HEK293T (cell line): ENCODE results near the gene IQCF5.
"Not testable (repeated sequence)": the region's sequence is repeated elsewhere in the genome, so short reads cannot be mapped to it uniquely, and the experiment has no call there.

Experiments
- CTCF ChIA-PET: fragments of 350-600 bp; formaldehyde crosslinking; extraction: SDS; loops from one replicate; lab custom pipeline; 2021; ENCODE audit warnings: antibody characterized with exemption, inconsistent platforms; lab: Yijun Ruan, JAX
- POLR2A ChIA-PET: fragments of 350-600 bp; formaldehyde crosslinking; extraction: SDS; loops from one replicate; lab custom pipeline; 2020; ENCODE audit warnings: antibody characterized with exemption, inconsistent platforms; lab: Yijun Ruan, JAX
- DNase-seq: peaks from one replicate; pipeline ENCODE4 v3.0.0; 2012; ENCODE audit warnings: mixed read lengths; ENCODE audit errors: extremely low spot score
- ARNT ChIP-seq: fragments of 450-650 bp; IDR thresholded peaks from 2 replicates; pipeline ENCODE4 v1.6.1; 2017; ENCODE audit warnings: mild to moderate bottlenecking
- BHLHE40 ChIP-seq: fragments of 450-650 bp; IDR thresholded peaks from 2 replicates; pipeline ENCODE4 v1.6.1; 2016; ENCODE audit warnings: mild to moderate bottlenecking, moderate library complexity, borderline replicate concordance
- CTBP1 ChIP-seq: fragments of 450-650 bp; IDR thresholded peaks from 2 replicates; pipeline ENCODE4 v1.6.1; 2016; ENCODE audit warnings: borderline replicate concordance
- ELF4 ChIP-seq: fragments of 450-650 bp; IDR thresholded peaks from 2 replicates; pipeline ENCODE4 v1.6.1; 2017; ENCODE audit warnings: antibody characterized with exemption
- FOXA1 ChIP-seq: fragments of 450-650 bp; IDR thresholded peaks from 2 replicates; pipeline ENCODE4 v1.6.1; 2016; ENCODE audit warnings: mild to moderate bottlenecking
- FOXK2 ChIP-seq: fragments of 450-650 bp; IDR thresholded peaks from 2 replicates; pipeline ENCODE4 v1.6.1; 2016; ENCODE audit warnings: mild to moderate bottlenecking
- FOXM1 ChIP-seq: fragments of 450-650 bp; IDR thresholded peaks from 2 replicates; pipeline ENCODE4 v1.6.1; 2017; ENCODE audit warnings: mild to moderate bottlenecking, borderline replicate concordance
- HDGF ChIP-seq: fragments of 450-650 bp; IDR thresholded peaks from 2 replicates; pipeline ENCODE4 v1.6.1; 2017; ENCODE audit warnings: antibody characterized with exemption, borderline replicate concordance
- L3MBTL2 ChIP-seq: fragments of 450-650 bp; conservative IDR thresholded peaks from 2 replicates; pipeline ENCODE4 v1.6.1; 2016; ENCODE audit warnings: mild to moderate bottlenecking
- LEF1 ChIP-seq: fragments of 450-650 bp; IDR thresholded peaks from 2 replicates; pipeline ENCODE4 v1.6.1; 2017; ENCODE audit warnings: mild to moderate bottlenecking, borderline replicate concordance
- NFRKB ChIP-seq: fragments of 450-650 bp; IDR thresholded peaks from 2 replicates; pipeline ENCODE4 v1.6.1; 2016; ENCODE audit warnings: mild to moderate bottlenecking, moderate library complexity
- PKNOX1 ChIP-seq: fragments of 450-650 bp; IDR thresholded peaks from 2 replicates; pipeline ENCODE4 v1.6.1; 2016
- SP1 ChIP-seq: fragments of 450-650 bp; IDR thresholded peaks from 2 replicates; pipeline ENCODE4 v1.6.1; 2017
- SUZ12 ChIP-seq: fragments of 450-650 bp; IDR thresholded peaks from 2 replicates; pipeline ENCODE4 v1.6.1; 2016; ENCODE audit warnings: mild to moderate bottlenecking
- TARDBP ChIP-seq: fragments of 450-650 bp; IDR thresholded peaks from 2 replicates; pipeline ENCODE4 v1.6.1; 2016
- ZNF384 ChIP-seq: fragments of 450-650 bp; IDR thresholded peaks from 2 replicates; pipeline ENCODE4 v1.6.1; 2016

Gene IQCF5

GRCh38 chr3:51873876-51874275 is 1.5 kb downstream of the IQCF5 start:
- ChIA-PET CTCF (no interaction called here), POLR2A (no interaction called here)
- no peak for TF ChIP-seq TARDBP
- TF ChIP-seq FOXK2 = no peak
- TF ChIP-seq FOXM1 = no peak
- no peak for DNase-seq

GRCh38 chr3:51873253-51873766 is 2.1 kb downstream of the IQCF5 start:
- ChIA-PET POLR2A (no interaction called here), CTCF (no interaction called here)
- TF ChIP-seq L3MBTL2 = no peak
- TF ChIP-seq SP1 = no peak
- DNase-seq = no peak

- ChIA-PET CTCF (no interaction called here), POLR2A (no interaction called here)
- TF ChIP-seq ARNT (no peak), PKNOX1 (no peak), SP1 (no peak), NFRKB (no peak), L3MBTL2 (no peak), FOXM1 (no peak), ZNF384 (no peak), LEF1 (no peak), FOXK2 (no peak), SUZ12 (no peak), ELF4 (no peak), TARDBP (no peak), BHLHE40 (no peak), FOXA1 (no peak), HDGF (no peak), CTBP1 (no peak)
- no peak for DNase-seq
Measured at GRCh38 chr3:51869304-51869703, 6.1 kb downstream of the IQCF5 start.

- DNase-seq, CTCF ChIA-PET, POLR2A ChIA-PET: not testable (repeated sequence)
Measured at GRCh38 chr3:51868896-51869295, 6.5 kb downstream of the IQCF5 start.

- no peak for TF ChIP-seq BHLHE40
- no peak for TF ChIP-seq FOXK2
- no peak for TF ChIP-seq HDGF
- no peak for TF ChIP-seq ARNT
- no peak for TF ChIP-seq FOXM1
- TF ChIP-seq NFRKB = no peak
- TF ChIP-seq L3MBTL2 = no peak
- no peak for TF ChIP-seq TARDBP
- CTCF ChIA-PET = no interaction called here
- POLR2A ChIA-PET = no interaction called here
- no peak for DNase-seq
Measured at GRCh38 chr3:51862886-51863285, 12.5 kb downstream of the IQCF5 start.

GRCh38 chr3:51860703-51861665 is 14.4 kb downstream of the IQCF5 start, which contains the start of gene IQCF2:
Gene IQCF2 (plus strand): TSS chr3:51861615. CDS start chr3:51861667, 52 bp downstream.
- ChIA-PET POLR2A (no interaction called here), CTCF (no interaction called here)
- no peak for DNase-seq
- TF ChIP-seq BHLHE40 (no peak), FOXM1 (no peak), LEF1 (no peak), FOXK2 (no peak), SUZ12 (no peak), SP1 (no peak), ZNF384 (no peak), PKNOX1 (no peak), ARNT (no peak), TARDBP (no peak)

- CTCF ChIA-PET, POLR2A ChIA-PET, DNase-seq: not testable (repeated sequence)
Measured at GRCh38 chr3:51855411-51855810, 20.0 kb downstream of the IQCF5 start.

- DNase-seq = no peak
- POLR2A ChIA-PET = no interaction called here
- TF ChIP-seq SUZ12 (no peak), BHLHE40 (no peak), L3MBTL2 (no peak), LEF1 (no peak), FOXM1 (no peak), CTBP1 (no peak), ELF4 (no peak), TARDBP (no peak), FOXK2 (no peak), PKNOX1 (no peak), FOXA1 (no peak), NFRKB (no peak)
- CTCF ChIA-PET = no interaction called here
Measured at GRCh38 chr3:51845129-51845528, 30.3 kb downstream of the IQCF5 start.
